ENCODE results near the gene TUT7. TPM values are rescaled to one million over a fixed set of nuclear protein-coding genes. Genes with fewer than 3 reads are reported as not detected.

TUT7 gene
- total RNA-seq, 4 donors from 2014 or later, result 21.5 to 50.6 (median 29.6) TPM

DNA sequence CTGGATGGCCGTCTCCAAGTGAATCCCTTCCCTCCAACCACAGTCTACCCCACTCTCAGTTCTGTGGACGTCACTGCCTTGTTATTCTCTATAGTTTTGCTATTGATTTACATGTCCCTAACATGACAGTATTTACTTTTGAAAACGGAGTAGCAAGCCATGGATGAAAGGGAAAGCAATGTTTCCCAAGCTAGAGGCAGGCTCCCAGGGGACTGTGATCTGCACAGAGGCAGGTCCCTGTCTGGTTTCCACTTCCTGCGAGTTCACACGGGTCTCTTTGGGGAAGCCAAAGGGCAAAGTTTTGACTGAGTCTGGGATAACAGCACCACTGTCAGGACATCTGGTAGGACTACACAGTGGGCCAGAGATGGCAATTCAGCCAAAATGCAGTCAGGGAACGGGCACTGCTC, 107.5 kb downstream of the TUT7 start:
- no peaks in the 10 kb centered on the region for H3K27me3 ChIP-seq
- ATAC-seq, result no peak
- TF ChIP-seq POLR2AphosphoS5 (IDR thresholded peaks at IDR 0.05) (no peak), EP300 (IDR thresholded peaks at IDR 0.05) (no peak), POLR2A (IDR thresholded peaks at IDR 0.05) (no peak)
- TF ChIP-seq, protein P1, sequence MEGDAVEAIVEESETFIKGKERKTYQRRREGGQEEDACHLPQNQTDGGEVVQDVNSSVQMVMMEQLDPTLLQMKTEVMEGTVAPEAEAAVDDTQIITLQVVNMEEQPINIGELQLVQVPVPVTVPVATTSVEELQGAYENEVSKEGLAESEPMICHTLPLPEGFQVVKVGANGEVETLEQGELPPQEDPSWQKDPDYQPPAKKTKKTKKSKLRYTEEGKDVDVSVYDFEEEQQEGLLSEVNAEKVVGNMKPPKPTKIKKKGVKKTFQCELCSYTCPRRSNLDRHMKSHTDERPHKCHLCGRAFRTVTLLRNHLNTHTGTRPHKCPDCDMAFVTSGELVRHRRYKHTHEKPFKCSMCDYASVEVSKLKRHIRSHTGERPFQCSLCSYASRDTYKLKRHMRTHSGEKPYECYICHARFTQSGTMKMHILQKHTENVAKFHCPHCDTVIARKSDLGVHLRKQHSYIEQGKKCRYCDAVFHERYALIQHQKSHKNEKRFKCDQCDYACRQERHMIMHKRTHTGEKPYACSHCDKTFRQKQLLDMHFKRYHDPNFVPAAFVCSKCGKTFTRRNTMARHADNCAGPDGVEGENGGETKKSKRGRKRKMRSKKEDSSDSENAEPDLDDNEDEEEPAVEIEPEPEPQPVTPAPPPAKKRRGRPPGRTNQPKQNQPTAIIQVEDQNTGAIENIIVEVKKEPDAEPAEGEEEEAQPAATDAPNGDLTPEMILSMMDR (IDR thresholded peaks at IDR 0.05), result no peak
- H3K9me3 ChIP-seq, result no peaks in the 10 kb centered on the region
- H3K36me3 ChIP-seq, result no peaks in the 10 kb centered on the region
- no peak overlapping the region for H3K27ac ChIP-seq
- WGBS, 2 donors (ENCODE audit: low coverage in 1 of 2), result 53% methylated on average over 6 of the region's 6 CpGs; no CpG with 5 or more reads in 1 of the 2 donors
- no peak overlapping the region for H3K4me3 ChIP-seq
- H3K4me1 ChIP-seq, result no peaks in the 10 kb centered on the region

DNA sequence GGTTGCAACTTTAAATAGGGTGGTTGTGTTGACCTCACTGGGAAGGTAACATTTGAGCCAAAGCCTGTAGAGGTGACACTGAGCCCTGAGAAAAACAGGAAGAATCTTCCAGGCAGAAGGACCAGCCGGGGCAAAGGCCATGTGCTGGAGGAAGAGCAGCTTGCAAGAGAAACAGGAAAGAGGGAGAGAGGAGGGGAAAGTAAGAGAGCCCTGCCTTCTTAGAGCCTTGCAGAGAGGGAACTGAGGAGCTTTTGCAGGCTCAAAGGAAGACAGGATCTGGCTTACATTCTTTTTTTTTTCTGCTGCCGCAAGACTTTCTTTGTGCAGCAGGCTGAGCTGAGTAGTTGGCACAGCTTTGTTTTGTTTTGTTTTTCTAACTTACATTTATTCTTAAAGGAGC, 112.1 kb downstream of the TUT7 start:
- Histone ChIP-seq H3K4me3 (no peak overlapping the region), H3K27me3 (no peaks in the 10 kb centered on the region), H3K4me1 (no peaks in the 10 kb centered on the region), H3K9me3 (no peaks in the 10 kb centered on the region), H3K36me3 (no peaks in the 10 kb centered on the region), H3K27ac (no peak overlapping the region)
- ATAC-seq, result no peak
- 46% methylated on average over 2 of the region's 2 CpGs for WGBS, 2 donors (ENCODE audit: low coverage in 1 of 2)
- TF ChIP-seq EP300 (IDR thresholded peaks at IDR 0.05) (no peak), POLR2A (IDR thresholded peaks at IDR 0.05) (no peak), POLR2AphosphoS5 (IDR thresholded peaks at IDR 0.05) (no peak)
- TF ChIP-seq, protein P1 (IDR thresholded peaks at IDR 0.05), result no peak

DNA sequence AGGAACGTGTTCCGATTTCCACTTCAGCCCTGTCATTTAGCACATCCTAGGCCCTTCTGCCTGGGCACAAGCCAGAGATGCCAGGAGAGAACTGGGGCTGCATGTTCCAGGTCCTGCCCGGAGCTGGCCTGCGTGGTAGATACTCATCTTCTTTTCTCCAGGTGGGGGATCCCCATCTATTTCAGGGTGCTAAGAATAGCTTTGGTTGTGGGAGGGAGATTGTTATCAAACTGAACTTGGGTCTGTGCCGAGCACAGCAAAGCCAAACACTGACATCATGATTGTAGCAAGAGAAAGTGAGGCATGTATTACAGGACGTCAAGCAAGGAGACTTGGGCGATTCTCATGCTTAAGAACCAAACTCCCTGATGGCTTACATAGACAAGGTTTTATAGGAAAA, 113.0 kb downstream of the TUT7 start:
- 52 to 71% methylated on average over 1 to 3 of the region's 7 CpGs for WGBS, 2 donors (ENCODE audit: low coverage in 1 of 2)
- Histone ChIP-seq H3K27me3 (no peaks in the 10 kb centered on the region), H3K9me3 (no peaks in the 10 kb centered on the region), H3K36me3 (no peaks in the 10 kb centered on the region), H3K27ac (no peak overlapping the region), H3K4me1 (no peaks in the 10 kb centered on the region), H3K4me3 (no peak overlapping the region)
- TF ChIP-seq, protein P1 (IDR thresholded peaks at IDR 0.05), result no peak
- TF ChIP-seq POLR2A (IDR thresholded peaks at IDR 0.05) (no peak), EP300 (IDR thresholded peaks at IDR 0.05) (no peak), POLR2AphosphoS5 (IDR thresholded peaks at IDR 0.05) (no peak)
- ATAC-seq, result no peak

DNA sequence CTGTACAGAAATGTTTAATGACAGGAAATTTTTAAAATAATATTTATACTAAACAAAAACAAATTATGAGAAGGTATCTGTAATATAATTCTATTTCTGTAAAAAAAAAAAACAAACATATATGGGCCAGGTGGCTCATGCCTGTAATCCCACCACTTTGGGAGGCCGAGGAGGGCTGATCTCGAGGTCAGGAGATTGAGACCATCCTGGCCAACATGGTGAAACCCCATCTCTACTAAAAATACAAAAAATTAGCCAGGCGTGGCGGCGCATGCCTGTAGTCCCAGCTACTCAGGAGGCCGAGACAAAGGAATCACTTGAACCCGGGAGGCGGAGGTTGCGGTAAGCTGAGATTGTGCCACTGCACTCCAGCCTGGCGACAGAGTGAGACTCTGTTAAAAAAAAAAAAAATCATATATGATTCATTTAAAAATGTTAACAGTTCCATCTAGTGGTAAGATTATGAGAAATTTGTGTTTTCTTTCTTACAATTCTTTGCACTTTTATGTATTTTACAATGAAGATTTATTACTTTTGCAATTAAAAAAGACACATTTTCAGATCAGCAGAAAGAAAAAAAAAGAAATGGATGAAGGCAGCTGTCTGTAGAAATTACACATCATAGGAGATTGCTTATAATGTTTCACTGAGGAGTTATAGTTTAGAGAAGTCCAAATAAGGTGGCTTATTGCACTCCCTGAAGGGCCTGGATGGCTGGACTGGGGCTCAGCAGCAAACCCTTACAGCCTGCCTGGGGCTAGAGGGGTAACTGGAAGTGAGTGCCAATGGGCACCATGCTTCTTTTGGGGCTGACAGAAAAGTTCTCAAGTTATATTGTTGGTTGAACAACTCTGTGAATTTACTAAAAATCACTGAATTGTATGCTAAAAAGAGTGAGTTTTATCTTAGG, 115.1 kb downstream of the TUT7 start:
- no peak overlapping the region for H3K4me3 ChIP-seq
- H3K36me3 ChIP-seq, result no peaks in the 10 kb centered on the region
- no peak for ATAC-seq
- TF ChIP-seq POLR2AphosphoS5 (IDR thresholded peaks at IDR 0.05) (no peak), EP300 (IDR thresholded peaks at IDR 0.05) (no peak), POLR2A (IDR thresholded peaks at IDR 0.05) (no peak)
- TF ChIP-seq, protein P1 (IDR thresholded peaks at IDR 0.05), result no peak
- no peak overlapping the region for H3K27ac ChIP-seq
- H3K27me3 ChIP-seq, result no peaks in the 10 kb centered on the region
- no peaks in the 10 kb centered on the region for H3K4me1 ChIP-seq
- H3K9me3 ChIP-seq, result no peaks in the 10 kb centered on the region
- 52 to 64% methylated on average over 10 of the region's 10 CpGs for WGBS, 2 donors (ENCODE audit: low coverage in 1 of 2)

Small RNAs within 50 kb of the gene (small RNA-seq; reads per million reads assigned to genes)
- gene RN7SKP264, result 0 reads per million in 4 donors

Other genes starting within 250 kb of the TUT7 start
- under 1 TPM in 3 of 4 donors, not detected in 1; 0.31 to 0.54 (median 0.47) TPM for gene C9orf153, start 94.8 kb downstream of the TUT7 start, total RNA-seq
- gene ISCA1, start 71.9 kb downstream of the TUT7 start, total RNA-seq, result 10 to 100 TPM; 43.3 to 81.2 (median 57.6) TPM